Endodermal cell (in vitro differentiated cells): ENCODE results near the gene NEB. TPM values are rescaled to one million over a fixed set of nuclear protein-coding genes. Genes with fewer than 3 reads are reported as not detected.

Experiments
- DNase-seq: peaks from one replicate; pipeline ENCODE4 v3.0.0-alpha.2; 2017
- H3K27ac ChIP-seq: 2 replicates; pipeline ENCODE4 v1.5.1; 2013; ENCODE audit warnings: mild to moderate bottlenecking, low read depth, low read length, moderate library complexity
- H3K27me3 ChIP-seq: 2 replicates; pipeline ENCODE4 v1.6.1; 2013; ENCODE audit warnings: mild to moderate bottlenecking, low read length, moderate library complexity; ENCODE audit not compliant: insufficient read depth, control insufficient read depth, poor library complexity, severe bottlenecking
- H3K36me3 ChIP-seq: 2 replicates; pipeline ENCODE4 v1.7.0; 2013; ENCODE audit warnings: mild to moderate bottlenecking, low read length, moderate library complexity; ENCODE audit not compliant: control insufficient read depth, insufficient read depth
- H3K4me1 ChIP-seq: one replicate; pipeline ENCODE4 v1.7.0; 2013; ENCODE audit warnings: low read length; ENCODE audit not compliant: control insufficient read depth, insufficient read depth
- H3K4me3 ChIP-seq: 2 replicates; pipeline ENCODE4 v1.5.1; 2013; ENCODE audit warnings: mild to moderate bottlenecking, low read length, moderate library complexity
- H3K9ac ChIP-seq: 2 replicates; pipeline ENCODE4 v1.6.1; 2013; ENCODE audit warnings: mild to moderate bottlenecking, low read length, moderate library complexity; ENCODE audit not compliant: poor library complexity, severe bottlenecking; ENCODE audit errors: extremely low read depth
- H3K9me3 ChIP-seq: 2 replicates; pipeline ENCODE4 v1.6.1; 2013; ENCODE audit warnings: mild to moderate bottlenecking, low read length, moderate library complexity; ENCODE audit not compliant: control insufficient read depth
- H3K27ac Mint-ChIP-seq: 2 replicates; pipeline ENCODE4 v1.8.0; 2020; ENCODE audit warnings: mixed read lengths
- H3K27me3 Mint-ChIP-seq: 2 replicates; pipeline ENCODE4 v1.8.0; 2021; ENCODE audit warnings: mild to moderate bottlenecking, mixed read lengths; ENCODE audit not compliant: insufficient read depth
- H3K36me3 Mint-ChIP-seq: 2 replicates; pipeline ENCODE4 v1.8.0; 2020; ENCODE audit warnings: low read depth, mixed read lengths
- H3K4me1 Mint-ChIP-seq: 2 replicates; pipeline ENCODE4 v1.8.0; 2020; ENCODE audit warnings: mixed read lengths
- H3K4me3 Mint-ChIP-seq: 2 replicates; pipeline ENCODE4 v1.8.0; 2020; ENCODE audit warnings: mild to moderate bottlenecking, moderate library complexity, mixed read lengths
- H3K9me3 Mint-ChIP-seq: 2 replicates; pipeline ENCODE4 v1.8.0; 2020; ENCODE audit warnings: mild to moderate bottlenecking, mixed read lengths
- CTCF ChIP-seq: fragments of 200-600 bp; sonication (generic); conservative IDR thresholded peaks from 2 replicates; pipeline ENCODE4 v1.5.0; 2021; ENCODE audit warnings: antibody characterized with exemption, mild to moderate bottlenecking
- WGBS, 2 experiments: methylation state at CpG; one replicate each; pipeline versions ENCODE4 v1.1.5 to v1.1.7; 2013; ENCODE audit warnings: missing lambda C conversion rate in 2 of 2, mixed read lengths in 1 of 2; ENCODE audit not compliant: insufficient coverage in 1 of 2, insufficient read length in 1 of 2; 5-methylcytosine and 5-hydroxymethylcytosine counted together
- total RNA-seq, 2 donors: library from RNA; stranded (reverse); fragmentation: NEBNext Ultra II Directional in 1 of 2; extraction: Animal tissue kit (Norgen Biotek cat#: 25700) in 1 of 2; gene quantifications; 2 replicates in 1 of 2; 3 replicates in 1 of 2; pipeline ENCODE4 v1.2.1, GENCODE V29; 2021

NEB gene
- total RNA-seq, 2 donors from 2014 or later = 4.4 to 5.4 TPM

GRCh38 chr2:151769606-151770005 is 35.3 kb upstream of the NEB start:
- Mint-ChIP-seq H3K9me3 (peaks cover 3% of the 10 kb centered on the region), H3K27me3 (no peaks in the 10 kb centered on the region), H3K36me3 (peaks cover 9% of the 10 kb centered on the region), H3K4me1 (peaks cover 12% of the 10 kb centered on the region), H3K4me3 (no peak overlapping the region), H3K27ac (no peak overlapping the region)
- DNase-seq = no peak
- Histone ChIP-seq H3K36me3 (no peaks in the 10 kb centered on the region), H3K4me3 (no peak overlapping the region), H3K27me3 (no peaks in the 10 kb centered on the region), H3K27ac (no peak overlapping the region), H3K4me1 (no peaks in the 10 kb centered on the region), H3K9ac (no peak overlapping the region), H3K9me3 (peaks cover 1% of the 10 kb centered on the region)
- TF ChIP-seq CTCF = no peak
- WGBS, 2 experiments = 100% methylated on average over 1 of the region's 1 CpG; no CpG with 5 or more reads in 1 of the 2 experiments

DNA sequence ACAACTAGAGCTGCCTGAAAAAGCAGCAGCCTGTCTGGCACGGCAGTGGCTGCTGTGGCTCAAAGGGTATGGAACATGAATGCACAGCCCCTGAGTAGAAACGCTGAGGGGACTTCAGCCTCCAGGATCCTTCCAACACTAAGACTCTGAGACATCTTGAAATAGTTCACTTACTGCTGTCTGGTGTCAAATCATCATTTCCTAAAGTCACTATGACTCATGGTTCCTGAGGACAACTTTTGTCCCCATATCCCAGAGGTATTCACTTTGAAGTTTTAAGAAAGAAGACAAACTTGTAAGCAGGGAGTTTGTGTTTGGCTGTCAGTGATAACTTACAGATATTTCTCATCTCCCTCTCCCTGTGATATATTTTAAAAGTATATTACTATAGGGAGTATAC is 33.3 kb upstream of the NEB start:
- Mint-ChIP-seq H3K36me3 (peaks cover 7% of the 10 kb centered on the region), H3K27me3 (no peaks in the 10 kb centered on the region), H3K27ac (no peak overlapping the region), H3K4me3 (no peak overlapping the region), H3K9me3 (peaks cover 3% of the 10 kb centered on the region), H3K4me1 (peaks cover 12% of the 10 kb centered on the region)
- TF ChIP-seq CTCF = no peak
- Histone ChIP-seq H3K36me3 (no peaks in the 10 kb centered on the region), H3K27ac (no peak overlapping the region), H3K9ac (no peak overlapping the region), H3K4me1 (no peaks in the 10 kb centered on the region), H3K27me3 (no peaks in the 10 kb centered on the region), H3K9me3 (no peaks in the 10 kb centered on the region), H3K4me3 (no peak overlapping the region)
- no peak for DNase-seq
- 89 to 90% methylated on average over 2 of the region's 2 CpGs for WGBS, 2 experiments

DNA sequence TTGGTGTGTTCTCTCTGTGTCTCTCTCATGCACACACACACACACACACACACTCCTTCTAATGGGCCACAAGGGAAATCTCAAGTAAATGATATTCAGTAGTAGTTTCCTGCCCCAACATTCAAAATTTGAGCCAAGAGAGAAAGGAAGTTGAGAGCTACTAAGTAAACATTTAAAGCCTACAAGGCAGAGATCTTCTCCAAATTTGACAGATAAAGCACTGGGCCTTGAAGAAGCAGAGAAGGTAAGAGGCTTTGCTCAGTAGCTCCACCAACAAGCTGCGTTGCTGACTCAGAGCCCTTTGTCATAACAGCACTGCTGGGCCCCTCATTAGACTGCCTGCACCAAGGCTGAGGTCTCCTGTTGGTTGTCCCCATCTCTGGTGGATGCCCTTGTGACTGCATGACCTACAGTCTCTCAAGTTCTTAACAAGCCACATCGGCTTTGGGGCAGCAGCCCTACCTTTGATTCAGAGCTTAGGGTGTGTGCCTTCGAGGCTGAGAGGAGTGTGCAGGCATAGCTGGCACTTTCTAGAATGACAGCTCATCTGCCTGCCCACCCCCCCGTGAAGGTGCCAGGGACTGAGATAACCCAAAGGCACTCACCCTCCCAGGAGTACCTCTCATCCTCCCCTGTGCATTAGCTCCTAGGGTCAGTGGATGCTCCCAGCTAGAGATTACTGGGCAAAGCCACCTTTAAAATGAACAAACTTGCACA is 32.3 kb upstream of the NEB start:
- no peak for DNase-seq
- no peak overlapping the region for H3K4me3 ChIP-seq
- no peak for TF ChIP-seq CTCF
- Mint-ChIP-seq H3K27ac (peak overlapping the region; percentile 29), H3K36me3 (peaks cover 7% of the 10 kb centered on the region), H3K4me1 (peaks cover 8% of the 10 kb centered on the region), H3K4me3 (no peak overlapping the region), H3K9me3 (peaks cover 3% of the 10 kb centered on the region), H3K27me3 (no peaks in the 10 kb centered on the region)
- no peaks in the 10 kb centered on the region for H3K27me3 ChIP-seq
- H3K9me3 ChIP-seq = no peaks in the 10 kb centered on the region
- no peaks in the 10 kb centered on the region for H3K4me1 ChIP-seq
- H3K27ac ChIP-seq = no peak overlapping the region
- H3K9ac ChIP-seq = no peak overlapping the region
- H3K36me3 ChIP-seq = no peaks in the 10 kb centered on the region
- WGBS, 2 experiments = 90 to 100% methylated on average over 2 to 4 of the region's 4 CpGs
